T47D (cell line): Measurements from ENCODE around the gene BHLHE23.

Experiments used
- DNase-seq, 2 experiments: peaks; one replicate each; pipeline versions ENCODE4 v3.0.0 to v3.0.0-alpha.2; 2011 to 2012; ENCODE audit warnings: low read depth in 1 of 2, low spot score in 1 of 2
- JUND ChIP-seq: IDR thresholded peaks from 2 replicates; pipeline ENCODE4 v1.6.1; 2012; ENCODE audit warnings: low read depth
- in situ Hi-C: cut with HindIII; loops from 2 replicates; pipeline ENCODE4 v1.10.0; 2016; ENCODE audit warnings: low sequenced_read_pairs, low pct_unique_long_range_greater_than_20kb

Gene BHLHE23

DNA sequence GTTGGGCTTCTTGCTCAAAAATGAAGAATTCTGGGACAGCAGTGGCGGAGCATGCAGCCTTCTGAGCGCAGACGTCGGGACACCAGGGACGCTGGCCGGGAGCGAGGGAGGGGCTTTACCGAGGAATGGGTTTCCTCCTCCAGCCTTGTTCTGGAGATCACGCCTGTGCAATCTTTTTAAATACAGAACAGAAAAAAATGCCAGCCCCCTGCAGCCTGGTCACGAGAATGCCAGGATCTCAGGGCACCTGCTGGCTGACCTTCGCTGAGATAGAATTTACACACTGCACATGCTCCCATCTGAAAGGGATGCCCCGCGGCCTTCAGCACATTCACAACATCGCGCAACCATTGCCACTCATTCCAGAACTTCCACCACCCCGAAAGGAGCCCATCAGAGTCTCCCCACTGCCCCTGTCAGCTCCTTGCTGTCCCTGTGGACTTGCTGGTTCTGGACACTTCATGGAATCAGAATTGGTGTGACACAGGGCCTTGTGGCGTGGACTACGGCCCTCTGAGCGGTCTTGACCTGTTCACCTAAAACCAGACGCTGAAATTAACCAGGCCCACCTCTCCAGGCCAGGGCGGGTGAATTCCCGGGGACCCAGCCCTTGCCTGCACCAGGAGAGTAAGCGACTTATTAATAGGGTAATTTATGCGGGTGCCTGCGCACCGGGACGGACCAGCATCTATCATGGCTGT is 20.6 kb upstream of the BHLHE23 start:
- no peak for DNase-seq
- in situ Hi-C loops, result no loop called here
- TF ChIP-seq JUND, result no peak

DNA sequence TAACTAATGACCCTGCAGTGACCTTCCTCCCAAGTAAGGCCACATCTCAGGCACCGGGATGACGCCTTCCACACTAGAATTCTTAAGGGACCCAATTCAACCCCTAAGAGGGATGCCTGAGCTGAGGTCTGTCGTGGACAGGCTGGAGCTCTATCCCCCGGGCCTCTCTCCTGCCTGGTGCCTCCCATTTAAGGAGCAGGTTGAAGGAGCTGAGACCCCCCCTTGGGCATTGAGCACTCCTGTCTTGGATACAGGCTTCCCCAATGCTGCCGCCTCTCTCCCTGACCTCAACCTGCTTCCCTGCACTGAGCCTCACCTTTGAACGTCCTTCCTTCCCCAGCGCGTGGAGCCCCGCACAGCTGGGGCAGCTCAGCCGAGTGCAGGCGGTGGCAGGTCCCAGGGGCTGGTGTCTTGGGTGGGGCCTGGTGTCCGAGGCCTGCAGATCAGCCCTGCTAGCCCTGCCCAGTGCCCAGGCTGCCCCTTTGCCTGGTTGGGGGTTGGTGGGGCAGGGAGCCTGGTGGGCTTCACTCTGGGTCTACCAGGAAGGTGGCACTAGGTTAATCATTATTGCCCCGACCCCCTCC is 19.9 kb upstream of the BHLHE23 start:
- no peak for DNase-seq

DNA sequence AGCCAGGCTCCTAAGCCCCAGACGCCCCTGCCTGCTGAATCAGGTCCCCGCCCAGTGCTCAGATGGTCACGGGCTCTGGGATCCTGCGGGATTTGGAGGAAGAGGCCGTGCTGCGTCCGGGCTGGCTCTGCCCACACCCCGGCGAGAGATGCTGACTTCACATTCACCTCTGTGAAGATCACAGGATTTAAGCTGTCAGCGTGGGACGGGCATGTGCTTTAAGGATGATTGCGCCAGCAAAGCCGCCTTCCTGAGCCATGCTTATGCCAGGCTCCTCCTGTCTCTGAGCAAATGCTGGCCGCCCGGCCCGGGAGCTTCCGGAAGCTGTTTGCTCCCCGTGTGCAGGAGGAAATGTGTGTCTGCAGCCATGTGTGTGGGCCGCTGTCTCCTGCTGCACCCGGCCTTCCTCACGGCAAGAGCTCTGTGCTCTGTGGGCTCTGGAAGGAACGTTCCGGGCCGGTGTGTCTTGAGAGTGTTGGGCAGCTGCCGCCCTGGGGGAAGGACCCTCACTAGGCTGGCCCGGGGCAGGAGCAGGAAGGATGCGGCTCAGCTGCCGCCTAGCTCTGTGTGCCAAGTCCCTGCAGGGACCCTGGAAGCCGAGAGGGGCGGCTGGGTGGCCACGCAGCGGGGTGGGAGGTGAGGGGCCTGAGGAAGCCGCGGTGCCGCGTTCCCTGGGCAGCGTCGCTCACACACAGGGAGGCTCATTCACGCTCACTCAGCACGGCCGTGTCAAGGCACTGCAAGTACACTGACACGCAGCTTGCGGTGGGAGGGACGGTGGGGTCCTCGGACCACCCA is 19.0 kb upstream of the BHLHE23 start:
- in situ Hi-C loops, result no loop called here
- DNase-seq, result peak in 1 of 2 experiments; percentile 40
- TF ChIP-seq JUND, result no peak

More for the DNA sequence above, 19.9 kb upstream of the BHLHE23 start:
- in situ Hi-C loops, result no loop called here
- no peak for TF ChIP-seq JUND

DNA sequence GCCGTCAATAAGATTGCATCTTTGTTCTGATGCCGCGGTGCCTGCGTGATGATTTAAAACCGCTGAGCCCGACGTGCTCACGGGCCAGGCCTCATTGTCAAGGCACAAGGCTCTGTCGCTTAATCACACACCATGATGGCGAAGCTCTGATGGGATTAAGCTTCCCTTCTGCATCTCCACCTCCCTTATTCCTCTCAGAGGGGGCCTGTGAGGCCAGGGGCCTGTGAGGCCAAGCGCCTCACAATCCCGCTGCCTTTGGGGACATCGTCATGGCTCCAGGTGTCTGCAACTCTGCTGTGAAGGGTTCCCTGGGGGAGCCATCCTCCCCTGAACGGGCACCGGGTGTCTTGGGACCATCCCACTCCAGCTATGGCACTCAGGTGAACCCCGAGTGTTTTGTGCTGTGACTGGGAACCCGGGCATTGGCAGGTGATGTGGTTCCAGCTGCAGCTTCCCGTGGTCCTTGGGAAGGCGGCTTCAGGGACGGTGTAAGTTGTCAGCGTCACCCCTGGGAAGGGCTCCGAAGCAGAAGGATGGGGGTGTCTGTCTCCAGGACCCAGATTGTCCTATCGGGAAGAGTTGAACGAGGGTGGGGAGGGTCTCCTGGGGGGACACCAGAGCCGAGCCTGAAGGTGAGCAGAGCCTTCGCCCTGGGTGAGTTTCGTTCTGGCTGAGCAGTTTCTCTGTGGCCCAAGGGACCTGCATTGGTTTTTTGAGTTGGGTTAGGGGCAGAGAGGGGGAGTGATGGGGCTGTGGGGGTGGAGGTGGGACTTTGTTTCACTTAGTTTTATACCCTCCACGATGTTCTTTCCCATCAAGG is 18.0 kb upstream of the BHLHE23 start:
- TF ChIP-seq JUND, result no peak
- in situ Hi-C loops, result no loop called here
- DNase-seq, result no peak

DNA sequence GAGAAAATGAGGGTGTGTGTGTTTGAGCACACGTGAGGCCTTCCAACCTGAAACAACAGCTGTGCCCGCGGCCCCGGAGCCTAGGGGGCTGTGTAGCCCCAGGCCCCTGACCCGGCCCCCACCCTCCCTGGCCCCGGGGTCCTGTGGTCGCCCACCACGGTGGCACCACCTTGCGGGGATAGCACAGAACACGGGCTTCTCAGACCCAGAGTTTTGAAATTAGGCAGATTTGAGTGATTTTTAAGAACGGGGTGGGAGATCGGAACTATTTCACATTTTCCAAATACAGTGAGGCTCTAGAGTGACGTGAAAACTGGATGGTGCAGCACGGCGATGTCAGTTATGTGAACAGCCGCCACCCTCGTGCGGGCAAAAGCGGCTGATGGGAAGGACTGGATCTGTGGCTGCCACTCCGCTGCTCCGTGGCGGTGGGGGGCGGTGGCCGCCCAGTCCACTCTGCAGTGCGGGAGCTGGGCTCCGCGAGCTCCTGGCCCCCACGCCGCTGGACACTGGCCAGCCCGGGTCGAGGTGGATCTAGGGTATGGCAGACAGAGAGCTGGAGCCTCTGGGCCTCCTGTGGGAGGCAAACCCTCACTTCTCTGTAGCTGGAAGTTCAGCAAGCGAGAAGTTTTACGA is 17.3 kb upstream of the BHLHE23 start:
- no peak for DNase-seq
- in situ Hi-C loops, result no loop called here

DNA sequence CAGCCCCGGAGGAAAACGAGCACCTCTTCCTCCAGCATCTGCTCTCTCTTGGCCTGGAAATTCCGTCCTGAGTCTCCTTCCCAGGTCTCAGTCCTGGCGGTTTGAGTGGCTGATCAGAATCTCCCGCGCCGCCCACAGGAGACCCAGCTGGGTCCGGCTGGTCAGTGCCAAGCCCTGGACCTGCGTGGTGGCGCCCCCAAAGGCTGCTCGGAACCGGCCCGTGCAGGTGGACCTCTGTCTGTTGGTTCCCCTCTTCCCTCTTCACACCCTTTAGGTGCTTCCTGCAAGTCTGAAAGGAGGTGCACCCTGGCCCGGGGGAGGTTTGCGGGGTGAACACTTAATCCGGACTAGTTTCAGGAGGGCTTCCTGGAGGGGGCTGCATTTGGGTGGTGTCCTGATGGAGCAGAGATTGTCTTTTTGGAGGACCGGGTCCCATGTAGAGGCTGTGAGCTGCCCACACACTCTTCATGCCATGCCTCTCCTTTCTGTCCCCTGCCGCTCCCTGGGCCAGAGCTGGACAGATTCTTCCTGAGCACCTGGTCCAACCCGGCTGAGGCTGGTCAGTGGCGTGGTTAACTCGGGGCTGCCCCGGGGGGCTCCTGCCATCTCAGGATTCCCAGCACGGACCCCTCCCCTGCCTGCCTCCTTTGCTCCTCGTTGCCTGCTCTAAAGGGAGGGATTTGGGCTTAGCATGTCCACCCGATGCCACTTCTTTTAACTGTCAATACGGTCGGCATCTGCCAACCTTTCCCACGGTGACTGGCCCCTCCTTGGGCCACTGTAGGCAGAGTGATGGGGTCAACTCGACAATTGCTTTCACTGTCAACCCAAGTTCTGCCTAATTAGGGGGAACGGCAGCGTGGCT is 16.5 kb upstream of the BHLHE23 start:
- in situ Hi-C loops, result no loop called here
- DNase-seq, result no peak
- TF ChIP-seq JUND, result no peak

More for the DNA sequence above, 17.3 kb upstream of the BHLHE23 start:
- TF ChIP-seq JUND, result no peak

DNA sequence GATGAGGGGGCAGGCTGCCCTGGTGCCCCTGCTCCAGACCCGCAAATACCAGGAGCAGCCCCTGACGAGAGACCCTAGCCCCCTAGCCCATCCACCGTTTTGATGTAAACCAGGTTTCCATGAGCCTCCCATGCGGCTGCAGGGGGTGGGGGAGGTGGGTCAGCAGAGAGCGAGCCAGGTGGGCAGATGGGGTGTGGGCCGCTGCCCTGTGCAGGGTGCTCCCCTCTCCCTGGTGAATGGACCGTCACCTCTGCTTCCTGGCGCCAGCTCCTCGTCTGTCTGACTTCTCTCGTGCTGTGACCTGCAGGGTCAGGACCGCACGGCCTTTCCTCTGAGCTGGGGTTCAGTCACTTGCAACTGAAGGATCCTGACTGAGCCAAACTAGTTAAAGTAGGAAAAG is 15.7 kb upstream of the BHLHE23 start:
- TF ChIP-seq JUND, result no peak
- no peak for DNase-seq
- in situ Hi-C loops, result no loop called here

DNA sequence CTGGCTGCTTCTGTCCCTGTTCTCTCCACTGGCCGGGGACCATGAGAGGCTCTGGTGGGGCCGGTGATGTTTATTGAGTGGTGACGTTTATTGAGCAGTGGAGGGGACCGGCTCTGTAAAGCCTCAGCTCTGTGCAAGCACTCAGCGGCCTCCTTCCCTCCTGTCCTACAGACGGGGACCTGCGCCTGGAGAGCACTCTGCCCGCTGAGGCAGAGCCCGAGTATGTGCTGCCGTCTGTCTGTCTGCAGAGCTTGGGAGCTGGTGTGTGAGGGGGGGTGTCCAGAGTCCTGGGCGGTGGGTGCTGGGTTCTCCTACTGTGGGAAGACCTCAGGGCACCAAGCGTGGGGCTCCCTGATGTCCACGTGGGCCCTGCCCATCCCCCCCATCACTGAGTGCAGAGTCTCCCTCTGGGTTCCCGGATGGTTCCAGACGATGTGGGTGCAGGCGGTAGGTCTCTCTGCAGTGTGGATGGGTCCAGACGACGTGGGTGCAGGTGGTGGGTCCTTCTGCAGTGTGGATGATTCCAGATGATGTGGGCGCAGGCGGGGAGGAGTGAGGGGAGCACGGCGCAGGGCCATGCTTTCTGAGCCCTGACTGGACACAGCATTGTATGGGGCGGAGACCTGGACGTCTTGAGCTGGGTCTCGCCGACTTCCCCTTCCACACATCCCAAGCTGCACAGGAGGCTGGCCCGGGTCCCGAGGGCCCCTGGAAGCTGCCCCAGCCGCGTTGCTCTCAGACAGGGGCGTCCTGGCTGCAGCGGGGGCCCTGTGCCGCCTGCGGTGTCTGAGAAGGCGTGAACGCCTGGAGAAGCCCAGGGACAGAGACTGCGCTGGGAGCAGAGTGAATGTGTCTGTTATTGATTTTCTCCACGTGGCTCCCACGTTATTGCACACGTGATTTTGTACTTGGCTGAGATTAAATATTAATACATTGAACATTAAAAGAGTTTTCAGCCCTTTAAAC is 14.9 kb upstream of the BHLHE23 start:
- DNase-seq, result no peak
- TF ChIP-seq JUND, result no peak
- in situ Hi-C loops, result no loop called here

DNA sequence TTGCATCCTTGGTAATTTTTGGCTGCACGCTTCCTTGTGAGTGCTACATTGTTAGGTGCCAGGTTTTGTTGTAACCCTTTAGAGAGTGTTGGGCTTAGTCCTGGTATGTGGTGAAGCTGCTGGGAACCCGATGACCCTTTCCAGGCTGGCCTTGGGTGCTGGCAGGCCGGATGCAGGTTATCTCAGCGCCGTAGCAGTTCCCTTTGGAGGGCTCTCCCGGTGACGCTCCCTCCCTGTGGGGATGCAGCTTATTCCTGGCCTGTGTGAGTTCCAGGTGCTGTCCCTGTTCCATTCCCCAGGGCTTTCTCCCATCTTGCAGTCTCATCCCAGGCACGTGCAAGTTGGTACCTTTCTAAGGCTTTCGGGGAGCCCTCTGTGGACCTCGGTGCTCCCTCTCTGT is 13.9 kb upstream of the BHLHE23 start:
- in situ Hi-C loops, result no loop called here
- no peak for TF ChIP-seq JUND
- no peak for DNase-seq

DNA sequence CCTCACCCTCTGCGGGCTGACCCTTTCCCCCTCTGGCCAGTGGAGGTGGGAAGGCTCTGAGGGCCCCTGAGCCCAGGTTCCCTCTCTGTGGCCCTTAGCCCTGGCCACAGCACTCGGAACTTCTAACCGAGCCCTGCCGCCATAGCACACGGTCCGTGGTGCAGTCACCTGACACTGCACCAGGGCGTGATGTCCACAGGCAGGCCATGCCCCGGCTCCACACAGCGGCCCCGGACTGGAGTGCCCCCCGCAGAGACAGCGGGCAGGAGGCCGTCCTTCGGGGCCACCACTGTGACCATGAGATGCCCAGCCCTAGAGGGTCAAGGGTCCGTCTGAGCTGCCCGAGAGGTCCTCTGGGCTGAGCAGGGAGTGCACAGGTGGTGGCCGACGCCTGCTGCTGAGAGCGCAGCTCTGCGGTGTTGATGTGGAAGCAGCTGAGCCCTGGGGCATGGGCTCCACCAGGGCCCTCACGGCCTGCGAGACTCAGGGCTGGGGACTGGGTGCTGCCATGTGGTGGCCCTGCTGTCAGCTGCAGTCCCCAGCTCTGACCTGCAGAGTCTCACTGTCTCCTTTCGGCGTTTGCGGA is 11.2 kb upstream of the BHLHE23 start:
- no peak for DNase-seq
- in situ Hi-C loops, result no loop called here
- no peak for TF ChIP-seq JUND
